Smooth muscle cell (in vitro differentiated cells): Measurements from ENCODE around the gene LRRC37A3. TPM values are rescaled to one million over a fixed set of nuclear protein-coding genes. Genes with fewer than 3 reads are reported as not detected.
"Not testable (repeated sequence)": the region's sequence is repeated elsewhere in the genome, so short reads cannot be mapped to it uniquely, and the experiment has no call there.

ENCODE experiments used
- DNase-seq: peaks from one replicate; lab custom pipeline; 2025; ENCODE audit not compliant: unreplicated experiment; lab: John Stamatoyannopoulos, UW
- H2AFZ ChIP-seq: fragments of 200-600 bp; sonication (generic); 2 replicates; pipeline ENCODE4 v1.6.0; 2016; ENCODE audit warnings: antibody characterized with exemption, low read depth, mild to moderate bottlenecking
- H3F3A ChIP-seq: fragments of 200-600 bp; sonication (generic); 2 replicates; pipeline ENCODE4 v1.6.0; 2017; ENCODE audit warnings: antibody characterized with exemption, low read depth
- H3K27ac ChIP-seq: fragments of 200-600 bp; sonication (generic); 2 replicates; pipeline ENCODE4 v1.5.1; 2016; ENCODE audit warnings: low read depth, mild to moderate bottlenecking
- H3K27me3 ChIP-seq: fragments of 200-600 bp; sonication (generic); 2 replicates; pipeline ENCODE4 v1.6.1; 2016; ENCODE audit warnings: low read depth, mild to moderate bottlenecking
- H3K36me3 ChIP-seq: fragments of 200-600 bp; sonication (generic); 2 replicates; pipeline ENCODE4 v1.5.1; 2016; ENCODE audit warnings: low read depth
- H3K4me1 ChIP-seq: fragments of 200-600 bp; sonication (generic); 2 replicates; pipeline ENCODE4 v1.5.1; 2016; ENCODE audit warnings: low read depth
- H3K4me2 ChIP-seq: fragments of 200-600 bp; sonication (generic); 2 replicates; pipeline ENCODE4 v1.6.0; 2016; ENCODE audit warnings: mild to moderate bottlenecking
- H3K4me3 ChIP-seq: fragments of 200-600 bp; sonication (generic); 2 replicates; pipeline ENCODE4 v1.5.1; 2016; ENCODE audit warnings: mild to moderate bottlenecking
- H3K79me2 ChIP-seq: fragments of 200-600 bp; sonication (generic); 2 replicates; pipeline ENCODE4 v1.6.0; 2016; ENCODE audit warnings: low read depth, mild to moderate bottlenecking
- H3K9ac ChIP-seq: fragments of 200-600 bp; sonication (generic); 2 replicates; pipeline ENCODE4 v1.6.0; 2016; ENCODE audit warnings: low read depth
- H3K9me3 ChIP-seq: fragments of 200-600 bp; sonication (generic); replicated peaks from 2 replicates; pipeline ENCODE4 v1.5.1; 2016; ENCODE audit warnings: low read depth
- H4K20me1 ChIP-seq: fragments of 200-600 bp; sonication (generic); 2 replicates; pipeline ENCODE4 v1.6.0; 2016; ENCODE audit warnings: low read depth
- whole genome bisulfite sequencing: methylation state at CpG from one replicate; pipeline ENCODE4 v1.1.7; 2016; ENCODE audit warnings: low lambda C conversion rate; 5-methylcytosine and 5-hydroxymethylcytosine counted together
- polyA plus RNA-seq: library from polyadenylated mRNA; unstranded; fragments of >200 nt; fragmentation: Nextera tagmentation; extraction: Ambion mirVana; gene quantifications from 2 replicates; pipeline ENCODE4 v1.2.1, GENCODE V29; 2016
- total RNA-seq: library from RNA; depleted of rRNA; stranded (reverse); fragments of >200 nt; gene quantifications from 2 replicates; pipeline ENCODE4 v1.2.3, GENCODE V29; 2014
- TF ChIP-seq, protein P1 (sequence below): fragments of 200-600 bp; sonication (generic); IDR thresholded peaks from 2 replicates; pipeline ENCODE4 v1.5.1; 2017; ENCODE audit warnings: borderline replicate concordance, mild to moderate bottlenecking, antibody characterized with exemption; ENCODE audit not compliant: insufficient read depth, poor library complexity, severe bottlenecking

Gene LRRC37A3
- total and polyA plus RNA-seq, 2 experiments from 2014 or later, result 6.1 to 7.2 TPM

DNA sequence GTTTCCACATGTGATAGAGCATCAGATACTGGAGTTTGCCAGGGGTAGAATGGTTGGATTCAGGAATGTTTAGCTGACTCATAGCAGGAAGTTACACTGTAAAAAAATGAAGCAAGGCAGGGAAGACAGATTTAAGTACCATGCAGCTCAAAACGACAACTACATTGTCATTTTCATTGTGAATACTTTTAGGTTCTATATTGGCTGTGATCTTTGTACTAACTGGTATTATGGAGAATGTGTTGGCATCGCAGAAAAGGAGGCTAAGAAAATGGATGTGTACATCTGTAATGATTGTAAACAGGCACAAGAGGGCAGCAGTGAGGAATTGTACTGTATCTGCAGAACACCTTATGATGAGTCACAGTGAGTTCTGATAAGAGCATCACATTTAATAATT is 8.2 kb upstream of the LRRC37A3 start:
- H3K4me3 ChIP-seq, H3K9ac ChIP-seq: not testable (repeated sequence)

DNA sequence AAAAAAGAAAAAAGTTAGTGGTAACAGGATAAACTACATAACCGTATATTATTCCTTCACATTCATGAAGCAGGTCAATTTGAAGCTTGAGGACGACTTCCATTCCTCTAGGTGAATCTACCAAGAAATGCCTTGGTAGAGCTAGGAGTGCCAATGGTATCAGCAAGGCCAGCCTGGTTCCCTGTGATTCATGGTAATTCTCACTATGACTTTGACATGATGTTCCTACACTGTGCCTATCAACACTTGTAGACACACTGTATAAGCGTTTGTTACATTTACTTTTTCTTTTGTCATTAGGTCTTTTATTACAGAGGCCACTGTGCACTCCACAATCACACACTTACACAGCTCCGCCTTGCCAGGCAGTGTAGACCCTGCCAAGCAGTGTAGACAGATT is 7.2 kb upstream of the LRRC37A3 start:
- H3K9me3 ChIP-seq, H3K4me3 ChIP-seq, DNase-seq: not testable (repeated sequence)

More for the DNA sequence above, 8.2 kb upstream of the LRRC37A3 start:
- H3F3A ChIP-seq, H3K9me3 ChIP-seq, H3K4me1 ChIP-seq, H3K27me3 ChIP-seq, H4K20me1 ChIP-seq, H3K36me3 ChIP-seq, H3K79me2 ChIP-seq, DNase-seq: not testable (repeated sequence)
- Histone ChIP-seq H2AFZ (peak overlapping the region; percentile 90), H3K27ac (peak overlapping the region; percentile 47), H3K4me2 (peak overlapping the region; percentile 81)
- TF ChIP-seq, protein P1, sequence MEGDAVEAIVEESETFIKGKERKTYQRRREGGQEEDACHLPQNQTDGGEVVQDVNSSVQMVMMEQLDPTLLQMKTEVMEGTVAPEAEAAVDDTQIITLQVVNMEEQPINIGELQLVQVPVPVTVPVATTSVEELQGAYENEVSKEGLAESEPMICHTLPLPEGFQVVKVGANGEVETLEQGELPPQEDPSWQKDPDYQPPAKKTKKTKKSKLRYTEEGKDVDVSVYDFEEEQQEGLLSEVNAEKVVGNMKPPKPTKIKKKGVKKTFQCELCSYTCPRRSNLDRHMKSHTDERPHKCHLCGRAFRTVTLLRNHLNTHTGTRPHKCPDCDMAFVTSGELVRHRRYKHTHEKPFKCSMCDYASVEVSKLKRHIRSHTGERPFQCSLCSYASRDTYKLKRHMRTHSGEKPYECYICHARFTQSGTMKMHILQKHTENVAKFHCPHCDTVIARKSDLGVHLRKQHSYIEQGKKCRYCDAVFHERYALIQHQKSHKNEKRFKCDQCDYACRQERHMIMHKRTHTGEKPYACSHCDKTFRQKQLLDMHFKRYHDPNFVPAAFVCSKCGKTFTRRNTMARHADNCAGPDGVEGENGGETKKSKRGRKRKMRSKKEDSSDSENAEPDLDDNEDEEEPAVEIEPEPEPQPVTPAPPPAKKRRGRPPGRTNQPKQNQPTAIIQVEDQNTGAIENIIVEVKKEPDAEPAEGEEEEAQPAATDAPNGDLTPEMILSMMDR, result peak; percentile 71
- 17% methylated on average over 2 of the region's 2 CpGs for WGBS

DNA sequence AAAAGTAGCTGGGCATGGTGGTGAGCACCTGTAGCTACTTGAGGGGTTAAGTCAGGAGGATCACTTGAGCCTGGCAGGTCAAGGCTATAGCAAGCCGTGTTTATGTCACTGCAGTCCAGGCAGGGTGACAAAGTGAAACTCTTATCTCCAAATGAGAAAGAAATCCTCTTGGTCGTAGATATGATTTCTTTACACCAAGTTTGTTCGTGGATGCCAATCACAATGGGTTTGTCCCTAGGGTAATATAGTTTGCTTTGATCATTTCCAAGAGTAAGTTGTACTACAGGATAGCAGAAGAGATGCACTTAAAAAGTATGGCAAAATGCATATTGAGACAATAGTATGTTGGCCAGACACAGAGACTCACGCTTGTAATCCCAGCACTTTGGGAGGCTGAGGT is 6.0 kb upstream of the LRRC37A3 start:
- DNase-seq, H3K36me3 ChIP-seq, H3K27ac ChIP-seq, H2AFZ ChIP-seq, H3K4me2 ChIP-seq, H3K27me3 ChIP-seq, H3K4me1 ChIP-seq, H3K79me2 ChIP-seq, H3K9ac ChIP-seq, H3K4me3 ChIP-seq, H3K9me3 ChIP-seq, H4K20me1 ChIP-seq, H3F3A ChIP-seq: not testable (repeated sequence)
- 85% methylated on average over 4 of the region's 4 CpGs for WGBS

More for the DNA sequence above, 7.2 kb upstream of the LRRC37A3 start:
- not testable (repeated sequence) for H3F3A ChIP-seq, H3K79me2 ChIP-seq, H3K27ac ChIP-seq, H2AFZ ChIP-seq, H3K36me3 ChIP-seq, H3K9ac ChIP-seq, H4K20me1 ChIP-seq, H3K4me1 ChIP-seq, H3K27me3 ChIP-seq, H3K4me2 ChIP-seq
- WGBS, result 85% methylated on average over 4 of the region's 4 CpGs

DNA sequence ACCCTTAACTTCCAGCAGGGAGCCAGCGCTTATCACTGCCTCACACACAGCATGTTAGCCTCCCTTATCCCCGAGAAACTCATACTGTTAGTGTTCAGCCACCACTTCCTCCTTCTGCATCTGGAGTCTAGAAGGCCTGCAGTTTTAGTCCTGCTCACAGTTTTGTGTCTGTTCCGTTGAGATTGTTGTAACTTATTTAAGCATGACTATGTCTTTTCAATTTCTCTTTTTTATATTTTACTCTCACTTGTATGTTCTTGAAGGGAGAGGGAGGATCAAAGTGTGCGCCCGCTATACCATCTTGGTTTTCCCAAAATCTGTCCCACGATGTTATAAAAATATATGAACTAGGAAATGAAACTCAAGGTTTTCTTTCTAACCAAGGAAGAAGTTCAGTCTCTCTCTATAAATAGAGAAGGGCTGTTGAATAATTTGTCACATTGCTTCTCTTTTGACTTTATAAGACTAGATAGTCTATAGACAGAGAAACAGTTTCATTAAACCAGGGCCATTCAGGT is 3.8 kb upstream of the LRRC37A3 start:
- peak overlapping the region; percentile 6 for H3K9ac ChIP-seq
- not testable (repeated sequence) for H3K9me3 ChIP-seq, H3K4me3 ChIP-seq, H3K4me1 ChIP-seq, H3F3A ChIP-seq, H4K20me1 ChIP-seq, H3K36me3 ChIP-seq, H3K27me3 ChIP-seq, H3K79me2 ChIP-seq, DNase-seq, H3K4me2 ChIP-seq
- H3K27ac ChIP-seq, result peak overlapping the region; percentile 28
- 62% methylated on average over 6 of the region's 6 CpGs for WGBS
- peak overlapping the region; percentile 46 for H2AFZ ChIP-seq

DNA sequence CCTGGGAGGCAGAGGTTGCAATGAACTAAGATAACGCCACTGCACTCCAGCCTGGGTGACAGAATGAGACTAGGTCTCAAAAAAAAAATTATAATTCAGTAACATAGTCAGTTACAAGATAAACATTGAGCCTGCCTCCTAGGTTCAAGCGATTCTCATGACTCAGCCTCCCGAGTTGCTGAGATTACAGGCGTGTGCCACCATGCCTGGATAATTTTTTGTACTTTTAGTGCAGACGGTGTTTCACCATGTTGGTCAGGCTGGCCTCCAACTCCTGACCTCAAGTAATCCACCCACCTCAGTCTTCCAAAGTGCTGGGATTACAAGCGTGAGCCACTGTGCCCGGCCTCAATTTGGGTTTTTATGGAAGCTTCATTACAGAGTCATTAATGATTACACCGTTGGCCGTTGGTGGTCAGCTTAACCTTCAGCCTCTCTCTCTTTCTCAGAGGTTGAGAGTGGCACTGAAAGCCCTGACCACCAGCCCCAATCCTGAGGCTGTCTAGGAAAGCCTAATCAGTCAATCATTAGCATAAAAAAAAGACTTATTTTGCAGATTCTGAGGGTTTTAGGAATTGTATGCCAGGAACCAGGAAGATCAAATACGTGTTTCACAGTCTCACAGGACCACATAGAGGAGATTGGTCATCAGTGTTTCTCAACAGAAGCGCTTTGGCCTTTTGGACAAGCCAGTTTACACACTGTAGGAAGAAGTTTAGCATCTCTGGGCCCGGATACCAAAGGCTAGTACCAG is 1.3 kb upstream of the LRRC37A3 start:
- Histone ChIP-seq H3K4me1 (peaks cover 4% of the 10 kb centered on the region), H4K20me1 (no peaks in the 10 kb centered on the region), H3K4me2 (no peak overlapping the region), H2AFZ (no peak overlapping the region), H3K36me3 (no peaks in the 10 kb centered on the region), H3K4me3 (no peak overlapping the region), H3F3A (peaks cover 4% of the 10 kb centered on the region), H3K9ac (no peak overlapping the region), H3K27me3 (no peaks in the 10 kb centered on the region), H3K79me2 (peaks cover 4% of the 10 kb centered on the region), H3K9me3 (no peaks in the 10 kb centered on the region), H3K27ac (no peak overlapping the region)
- DNase-seq, result no peak
- TF ChIP-seq, protein P1, result no peak
- 81% methylated on average over 12 of the region's 12 CpGs for WGBS
